ENCODE measurements around the gene ANKRD13D. TPM values are rescaled to one million over a fixed set of nuclear protein-coding genes. Genes with fewer than 3 reads are reported as not detected.

ANKRD13D gene
- total RNA-seq, 2 donors from 2014 or later, result 56.6 to 58.6 TPM

DNA sequence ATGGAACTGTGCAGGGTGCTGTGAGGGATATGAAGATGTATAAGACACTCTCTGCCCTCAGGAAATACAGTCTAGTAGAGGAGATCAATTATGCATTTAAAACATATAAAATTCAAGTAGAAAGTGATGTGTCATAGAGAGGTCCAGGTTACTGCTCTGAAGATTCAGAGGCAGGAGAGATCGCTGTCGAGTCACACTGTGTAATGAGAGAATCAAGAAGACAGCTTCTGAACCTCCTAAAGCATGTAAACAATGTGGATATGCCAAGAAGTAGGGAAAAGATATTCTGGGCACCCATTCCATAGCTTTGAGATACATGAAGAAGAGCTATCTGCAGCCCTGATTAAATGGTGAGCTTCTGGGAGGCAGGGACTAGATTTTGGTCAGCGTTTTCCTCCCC lies 30.9 kb downstream of the ANKRD13D start:
- no peak overlapping the region for H3K4me3 ChIP-seq (ENCODE audit: low read length)
- peaks cover 26% of the 10 kb centered on the region for H3K27me3 ChIP-seq (ENCODE audit: control insufficient read depth, insufficient read depth, low read length, poor library complexity, severe bottlenecking)
- H3K36me3 Mint-ChIP-seq (ENCODE audit: low read depth), result no peaks in the 10 kb centered on the region
- H3K27ac ChIP-seq (ENCODE audit: low read depth, low read length), result no peak overlapping the region
- peaks cover 5% of the 10 kb centered on the region for H3K4me1 Mint-ChIP-seq
- H3K4me1 ChIP-seq (ENCODE audit: control insufficient read depth, insufficient read depth, low read length), result no peaks in the 10 kb centered on the region
- no peaks in the 10 kb centered on the region for H3K9me3 Mint-ChIP-seq
- H3K9ac ChIP-seq (ENCODE audit: extremely low read depth, low read length, poor library complexity, severe bottlenecking), result no peak overlapping the region
- no peak overlapping the region for H3K27ac Mint-ChIP-seq
- peaks cover 28% of the 10 kb centered on the region for H3K27me3 Mint-ChIP-seq (ENCODE audit: insufficient read depth)
- no peaks in the 10 kb centered on the region for H3K9me3 ChIP-seq (ENCODE audit: control insufficient read depth, low read length)
- H3K4me3 Mint-ChIP-seq, result no peak overlapping the region
- TF ChIP-seq, protein P1, sequence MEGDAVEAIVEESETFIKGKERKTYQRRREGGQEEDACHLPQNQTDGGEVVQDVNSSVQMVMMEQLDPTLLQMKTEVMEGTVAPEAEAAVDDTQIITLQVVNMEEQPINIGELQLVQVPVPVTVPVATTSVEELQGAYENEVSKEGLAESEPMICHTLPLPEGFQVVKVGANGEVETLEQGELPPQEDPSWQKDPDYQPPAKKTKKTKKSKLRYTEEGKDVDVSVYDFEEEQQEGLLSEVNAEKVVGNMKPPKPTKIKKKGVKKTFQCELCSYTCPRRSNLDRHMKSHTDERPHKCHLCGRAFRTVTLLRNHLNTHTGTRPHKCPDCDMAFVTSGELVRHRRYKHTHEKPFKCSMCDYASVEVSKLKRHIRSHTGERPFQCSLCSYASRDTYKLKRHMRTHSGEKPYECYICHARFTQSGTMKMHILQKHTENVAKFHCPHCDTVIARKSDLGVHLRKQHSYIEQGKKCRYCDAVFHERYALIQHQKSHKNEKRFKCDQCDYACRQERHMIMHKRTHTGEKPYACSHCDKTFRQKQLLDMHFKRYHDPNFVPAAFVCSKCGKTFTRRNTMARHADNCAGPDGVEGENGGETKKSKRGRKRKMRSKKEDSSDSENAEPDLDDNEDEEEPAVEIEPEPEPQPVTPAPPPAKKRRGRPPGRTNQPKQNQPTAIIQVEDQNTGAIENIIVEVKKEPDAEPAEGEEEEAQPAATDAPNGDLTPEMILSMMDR (conservative IDR thresholded peaks at IDR 0.05), result no peak
- DNase-seq, result no peak
- H3K36me3 ChIP-seq (ENCODE audit: control insufficient read depth, insufficient read depth, low read length), result no peaks in the 10 kb centered on the region
- WGBS, 2 experiments (ENCODE audit: insufficient coverage in 1 of 2, insufficient read length in 1 of 2), result 77 to 90% methylated on average over 3 of the region's 3 CpGs

DNA sequence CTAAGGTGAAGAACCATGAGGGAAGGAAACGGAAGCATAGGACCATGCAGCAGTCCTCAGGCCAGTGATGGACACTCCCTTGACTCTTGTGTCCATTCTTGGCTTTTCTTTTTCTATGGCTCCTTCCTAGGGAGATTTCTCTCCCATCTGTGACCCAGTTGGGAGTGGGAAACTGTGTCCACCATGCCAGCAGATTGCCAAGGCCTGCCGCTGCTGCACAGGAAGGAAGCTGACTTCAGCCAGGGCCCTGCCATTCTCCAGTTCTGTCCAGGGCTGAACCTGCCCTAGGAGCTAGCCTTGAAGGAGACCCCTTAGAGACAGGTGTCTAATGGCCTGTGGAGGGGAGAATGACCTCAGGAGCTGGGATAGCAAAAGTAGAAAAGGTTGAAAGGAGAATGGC lies 31.6 kb downstream of the ANKRD13D start:
- H3K4me1 Mint-ChIP-seq, result peaks cover 5% of the 10 kb centered on the region
- no peak overlapping the region for H3K4me3 Mint-ChIP-seq
- H3K36me3 ChIP-seq (ENCODE audit: control insufficient read depth, insufficient read depth, low read length), result no peaks in the 10 kb centered on the region
- no peaks in the 10 kb centered on the region for H3K9me3 Mint-ChIP-seq
- 80 to 95% methylated on average over 1 to 2 of the region's 2 CpGs for whole genome bisulfite sequencing, 2 experiments (ENCODE audit: insufficient coverage in 1 of 2, insufficient read length in 1 of 2)
- no peak overlapping the region for H3K9ac ChIP-seq (ENCODE audit: extremely low read depth, low read length, poor library complexity, severe bottlenecking)
- H3K27ac ChIP-seq (ENCODE audit: low read depth, low read length), result no peak overlapping the region
- no peak overlapping the region for H3K4me3 ChIP-seq (ENCODE audit: low read length)
- H3K4me1 ChIP-seq (ENCODE audit: control insufficient read depth, insufficient read depth, low read length), result no peaks in the 10 kb centered on the region
- no peaks in the 10 kb centered on the region for H3K36me3 Mint-ChIP-seq (ENCODE audit: low read depth)
- TF ChIP-seq, protein P1 (conservative IDR thresholded peaks at IDR 0.05), result no peak
- H3K27ac Mint-ChIP-seq, result no peak overlapping the region
- DNase-seq, result no peak
- H3K27me3 ChIP-seq (ENCODE audit: control insufficient read depth, insufficient read depth, low read length, poor library complexity, severe bottlenecking), result peaks cover 26% of the 10 kb centered on the region
- peaks cover 28% of the 10 kb centered on the region for H3K27me3 Mint-ChIP-seq (ENCODE audit: insufficient read depth)
- no peaks in the 10 kb centered on the region for H3K9me3 ChIP-seq (ENCODE audit: control insufficient read depth, low read length)

DNA sequence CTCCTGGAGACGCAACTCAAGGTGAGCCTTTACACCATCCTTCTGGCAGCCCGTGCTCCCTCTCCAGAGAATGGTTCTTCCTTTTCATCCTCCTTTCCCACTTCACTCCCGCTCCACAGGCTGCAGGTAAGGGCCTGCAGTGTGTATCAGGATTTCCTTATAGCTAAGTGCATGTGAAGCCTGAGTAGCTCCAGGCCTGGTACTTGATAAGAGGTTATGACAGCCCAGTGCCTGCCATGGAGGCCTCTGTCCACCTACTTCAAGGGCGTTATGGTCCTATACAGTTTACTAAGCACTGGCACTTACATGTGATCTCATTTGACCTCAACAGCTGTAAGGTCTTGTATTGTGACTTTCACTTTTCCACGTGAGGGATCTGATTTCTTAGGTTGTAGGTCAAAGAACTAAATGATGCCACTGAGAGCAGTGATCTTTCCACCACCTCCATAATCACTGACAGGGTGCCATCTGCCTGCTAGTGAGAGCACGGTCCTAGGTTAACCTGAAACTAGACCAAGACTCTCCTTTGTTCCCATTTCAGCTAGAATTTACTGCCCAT lies 32.3 kb downstream of the ANKRD13D start:
- H3K9me3 Mint-ChIP-seq, result no peaks in the 10 kb centered on the region
- Histone ChIP-seq H3K9me3 (ENCODE audit: control insufficient read depth, low read length) (no peaks in the 10 kb centered on the region), H3K27ac (ENCODE audit: low read depth, low read length) (no peak overlapping the region), H3K4me3 (ENCODE audit: low read length) (no peak overlapping the region), H3K36me3 (ENCODE audit: control insufficient read depth, insufficient read depth, low read length) (no peaks in the 10 kb centered on the region), H3K27me3 (ENCODE audit: control insufficient read depth, insufficient read depth, low read length, poor library complexity, severe bottlenecking) (peaks cover 26% of the 10 kb centered on the region), H3K9ac (ENCODE audit: extremely low read depth, low read length, poor library complexity, severe bottlenecking) (no peak overlapping the region), H3K4me1 (ENCODE audit: control insufficient read depth, insufficient read depth, low read length) (no peaks in the 10 kb centered on the region)
- 92 to 93% methylated on average over 5 to 6 of the region's 6 CpGs for WGBS, 2 experiments (ENCODE audit: insufficient coverage in 1 of 2, insufficient read length in 1 of 2)
- no peaks in the 10 kb centered on the region for H3K36me3 Mint-ChIP-seq (ENCODE audit: low read depth)
- H3K27me3 Mint-ChIP-seq (ENCODE audit: insufficient read depth), result peaks cover 28% of the 10 kb centered on the region
- peaks cover 5% of the 10 kb centered on the region for H3K4me1 Mint-ChIP-seq
- H3K27ac Mint-ChIP-seq, result no peak overlapping the region
- no peak overlapping the region for H3K4me3 Mint-ChIP-seq
- DNase-seq, result no peak
- TF ChIP-seq, protein P1 (conservative IDR thresholded peaks at IDR 0.05), result no peak

Measured in endodermal cell (in vitro differentiated cells).